Epithelial cell of proximal tubule (primary cell): Measurements from ENCODE around the gene CIDEC. TPM values are rescaled to one million over a fixed set of nuclear protein-coding genes. Genes with fewer than 3 reads are reported as not detected.
"Not testable (repeated sequence)": the region's sequence is repeated elsewhere in the genome, so short reads cannot be mapped to it uniquely, and the experiment has no call there.

Source experiments
- DNase-seq: peaks from one replicate; pipeline ENCODE4 v3.0.0-alpha.2; 2011; ENCODE audit warnings: low read depth
- H3K4me3 ChIP-seq: 2 replicates; pipeline ENCODE4 v1.5.1; 2011; ENCODE audit warnings: low read depth, mild to moderate bottlenecking, low read length
- total RNA-seq: library from RNA; depleted of rRNA; stranded (reverse); fragments of >200 nt; gene quantifications from 2 replicates; pipeline ENCODE4 v1.2.3, GENCODE V29; 2015
- TF ChIP-seq, protein P1 (sequence below): conservative IDR thresholded peaks from 2 replicates; pipeline ENCODE4 v1.5.1; 2012; ENCODE audit warnings: low read depth, mild to moderate bottlenecking, low read length

Gene CIDEC
- total RNA-seq, 1 donor from 2014 or later, result not detected

DNA sequence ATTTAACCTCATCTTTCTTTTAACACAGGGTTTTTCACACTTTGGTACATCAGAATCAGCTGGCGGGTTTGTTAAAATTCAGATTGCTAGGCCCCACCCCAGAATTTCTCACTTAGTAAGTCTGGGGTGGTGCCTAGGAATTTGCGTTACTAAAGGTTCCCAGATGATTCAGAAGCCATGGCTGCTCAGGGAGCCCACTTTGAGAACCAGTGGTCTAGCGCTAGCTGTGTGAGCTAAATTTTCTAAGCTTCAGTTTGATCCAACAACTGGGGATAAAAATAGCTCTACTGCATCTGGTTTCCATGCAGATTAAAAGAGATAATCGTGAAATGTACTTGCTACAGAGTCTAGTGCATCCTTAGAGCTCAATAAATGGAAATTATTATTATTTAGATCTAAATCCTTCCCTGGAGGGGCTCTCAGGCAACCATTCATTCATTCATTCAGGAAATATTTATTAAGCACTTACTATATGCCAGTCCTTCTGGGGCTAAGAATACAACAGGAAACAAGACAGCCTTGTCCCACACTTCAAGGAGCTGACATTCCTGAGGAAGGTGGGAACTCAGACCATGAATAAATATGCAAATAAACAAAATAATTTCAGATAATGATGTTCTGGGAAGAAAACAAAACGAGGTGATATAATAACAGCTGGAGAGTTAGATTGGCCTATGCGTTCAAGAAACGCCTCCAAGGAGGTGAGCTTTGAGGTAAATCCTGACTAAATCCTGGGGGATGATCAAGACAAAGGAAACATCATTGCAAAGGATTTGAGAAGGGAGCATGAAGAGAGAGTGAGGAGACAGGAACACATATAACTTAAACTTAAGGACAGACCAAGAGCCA is 3.9 kb upstream of the CIDEC start:
- no peak overlapping the region for H3K4me3 ChIP-seq
- TF ChIP-seq, protein P1, sequence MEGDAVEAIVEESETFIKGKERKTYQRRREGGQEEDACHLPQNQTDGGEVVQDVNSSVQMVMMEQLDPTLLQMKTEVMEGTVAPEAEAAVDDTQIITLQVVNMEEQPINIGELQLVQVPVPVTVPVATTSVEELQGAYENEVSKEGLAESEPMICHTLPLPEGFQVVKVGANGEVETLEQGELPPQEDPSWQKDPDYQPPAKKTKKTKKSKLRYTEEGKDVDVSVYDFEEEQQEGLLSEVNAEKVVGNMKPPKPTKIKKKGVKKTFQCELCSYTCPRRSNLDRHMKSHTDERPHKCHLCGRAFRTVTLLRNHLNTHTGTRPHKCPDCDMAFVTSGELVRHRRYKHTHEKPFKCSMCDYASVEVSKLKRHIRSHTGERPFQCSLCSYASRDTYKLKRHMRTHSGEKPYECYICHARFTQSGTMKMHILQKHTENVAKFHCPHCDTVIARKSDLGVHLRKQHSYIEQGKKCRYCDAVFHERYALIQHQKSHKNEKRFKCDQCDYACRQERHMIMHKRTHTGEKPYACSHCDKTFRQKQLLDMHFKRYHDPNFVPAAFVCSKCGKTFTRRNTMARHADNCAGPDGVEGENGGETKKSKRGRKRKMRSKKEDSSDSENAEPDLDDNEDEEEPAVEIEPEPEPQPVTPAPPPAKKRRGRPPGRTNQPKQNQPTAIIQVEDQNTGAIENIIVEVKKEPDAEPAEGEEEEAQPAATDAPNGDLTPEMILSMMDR, result no peak
- DNase-seq, result no peak

DNA sequence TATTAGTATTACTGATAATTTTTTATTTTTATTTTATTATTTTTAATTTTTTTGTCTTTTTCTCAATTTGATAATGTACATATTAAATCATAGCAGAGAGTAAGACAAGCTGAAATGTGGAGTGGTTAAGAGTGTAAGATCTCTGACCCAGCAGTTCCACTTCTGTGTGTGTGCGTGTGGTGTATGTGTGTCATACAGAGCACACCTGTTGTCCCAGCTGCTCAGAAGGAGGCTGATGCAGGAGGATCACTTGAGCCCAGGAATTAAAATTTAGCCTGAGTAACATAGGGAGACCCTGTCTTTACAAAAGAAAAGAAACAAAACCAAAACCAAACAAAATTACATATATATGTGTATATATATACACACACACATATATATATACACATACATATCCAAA is 1.4 kb upstream of the CIDEC start:
- TF ChIP-seq, protein P1, result no peak
- DNase-seq, result no peak
- no peak overlapping the region for H3K4me3 ChIP-seq

DNA sequence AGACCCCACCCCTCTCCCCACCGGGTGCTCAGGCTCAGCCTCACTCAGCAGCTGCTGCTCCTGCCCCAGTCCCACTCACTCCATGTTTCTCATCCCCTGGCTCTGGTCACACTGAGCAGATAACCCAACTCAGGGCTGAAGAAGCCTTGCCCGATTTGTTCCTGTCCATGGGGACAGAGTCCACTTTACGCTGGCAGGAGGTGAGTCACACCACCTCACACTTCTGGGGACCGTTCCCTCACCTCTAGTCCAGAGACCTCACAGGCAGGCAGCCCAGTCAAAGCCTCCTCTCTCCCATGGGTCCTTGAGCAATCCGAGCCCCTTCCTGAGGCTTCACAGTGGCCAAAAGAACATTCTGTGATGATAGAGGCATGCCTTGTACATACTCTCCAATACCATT is 1.4 kb downstream of the CIDEC start:
- TF ChIP-seq, protein P1, result no peak
- no peak overlapping the region for H3K4me3 ChIP-seq
- DNase-seq, result no peak

GRCh38 chr3:9876991-9877390 is 3.1 kb downstream of the CIDEC start:
- H3K4me3 ChIP-seq, result no peak overlapping the region
- TF ChIP-seq, protein P1, result no peak
- no peak for DNase-seq

- not testable (repeated sequence) for H3K4me3 ChIP-seq, DNase-seq
Measured at GRCh38 chr3:9876255-9876654, 3.8 kb downstream of the CIDEC start.

- no peak overlapping the region for H3K4me3 ChIP-seq
- no peak for DNase-seq
- TF ChIP-seq, protein P1, result no peak
Measured at GRCh38 chr3:9875448-9875847, 4.6 kb downstream of the CIDEC start.

GRCh38 chr3:9872067-9872466 is 8.0 kb downstream of the CIDEC start:
- not testable (repeated sequence) for DNase-seq, H3K4me3 ChIP-seq

DNA sequence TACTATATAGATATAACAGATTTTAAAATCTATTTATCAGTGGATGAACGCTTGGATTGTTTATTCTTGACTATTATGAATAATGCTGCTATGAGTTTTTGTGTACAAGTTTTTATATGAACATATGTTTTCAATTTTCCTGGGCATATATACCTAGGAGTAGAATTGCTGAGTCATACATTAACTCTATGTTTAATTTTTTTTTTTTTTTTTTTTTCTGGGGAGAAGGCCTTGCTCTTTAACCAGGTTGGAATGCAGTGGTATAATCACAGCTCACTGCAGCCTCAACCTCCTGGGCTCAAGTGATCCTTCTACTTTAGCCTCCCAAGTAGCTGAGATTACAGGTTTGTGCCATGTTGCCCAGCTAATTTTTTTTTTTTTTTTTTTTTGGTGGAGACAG is 9.1 kb downstream of the CIDEC start:
- TF ChIP-seq, protein P1, result no peak
- H3K4me3 ChIP-seq, result no peak overlapping the region
- DNase-seq, result no peak
